Measurements from ENCODE around the gene CNOT8.

- no peak for TF ChIP-seq CTCF (conservative IDR thresholded peaks at IDR 0.05)
- no peak for TF ChIP-seq ZFX (IDR thresholded peaks at IDR 0.05)
These were observed 28.7 kb upstream of the CNOT8 start for GRCh38 chr5:154829589-154830218.

Measured in C4-2B (cell line).